ENCODE results near the gene TECTA. TPM values are rescaled to one million over a fixed set of nuclear protein-coding genes. Genes with fewer than 3 reads are reported as not detected.

The TECTA gene
- polyA plus RNA-seq, 2 of the 4 experiments (the other 2 are of a cell fraction), result 0.05 to 0.14 TPM

GRCh38 chr11:121071846-121072450 lies 29.1 kb upstream of the TECTA start:
- H3K9me3 ChIP-seq, result no peaks in the 10 kb centered on the region
- ChIA-PET POLR2A (no interaction called here), CTCF (no interaction called here)
- ATAC-seq (no peak), FAIRE-seq (no peak), DNase-seq (ENCODE audit: low read depth in 1 of 2, low spot score in 1 of 2) (no peak)
- no peak overlapping the region for H3K4me2 ChIP-seq
- WGBS (ENCODE audit: missing lambda C conversion rate), result 79% methylated on average over 4 of the region's 5 CpGs
- H3K4me1 ChIP-seq, result peaks cover 11% of the 10 kb centered on the region
- no peak overlapping the region for H3K27ac ChIP-seq
- TF ChIP-seq HEYL (CRISPR knock-in tag; IDR thresholded peaks at IDR 0.05) (no peak), HES2 (IDR thresholded peaks at IDR 0.05) (no peak), HOXA7 (CRISPR knock-in tag; IDR thresholded peaks at IDR 0.05) (no peak), EHMT2 (IDR thresholded peaks at IDR 0.05; ENCODE audit: low read depth) (no peak), ZC3H11A (IDR thresholded peaks at IDR 0.05) (no peak), REST (IDR thresholded peaks at IDR 0.05) (no peak), USF2 (IDR thresholded peaks at IDR 0.05) (no peak), JUN (IDR thresholded peaks at IDR 0.05) (no peak), CTCF (IDR thresholded peaks at IDR 0.05) (no peak), HDAC2 (IDR thresholded peaks at IDR 0.05) (no peak), KDM1A (IDR thresholded peaks at IDR 0.05; ENCODE audit: low read depth) (no peak), FOSB (CRISPR knock-in tag; IDR thresholded peaks at IDR 0.05) (no peak), PBX3 (IDR thresholded peaks at IDR 0.05) (no peak)
- no peak overlapping the region for H3K4me3 ChIP-seq

GRCh38 chr11:121081321-121081720 lies 19.7 kb upstream of the TECTA start:
- no peak for DNase-seq (ENCODE audit: low read depth in 1 of 2, low spot score in 1 of 2)
- Histone ChIP-seq H3K4me2 (no peak overlapping the region), H3K9me3 (no peaks in the 10 kb centered on the region), H3K27ac (no peak overlapping the region), H3K4me1 (no peaks in the 10 kb centered on the region), H3K4me3 (no peak overlapping the region)
- ChIA-PET POLR2A (no interaction called here), CTCF (no interaction called here)
- TF ChIP-seq GATA3 (IDR thresholded peaks at IDR 0.05; ENCODE audit: borderline replicate concordance), result no peak
- peak; percentile 96 for TF ChIP-seq MAFK (IDR thresholded peaks at IDR 0.05; ENCODE audit: partially characterized antibody)
- no peak for ATAC-seq
- FAIRE-seq, result no peak
- WGBS (ENCODE audit: missing lambda C conversion rate), result 93% methylated on average over 3 of the region's 3 CpGs

- POLR2A ChIA-PET, result no interaction called here
- FAIRE-seq, result no peak
- Histone ChIP-seq H3K27ac (no peak overlapping the region), H3K4me1 (no peaks in the 10 kb centered on the region), H3K9me3 (no peaks in the 10 kb centered on the region), H3K4me2 (no peak overlapping the region), H3K4me3 (no peak overlapping the region)
- WGBS (ENCODE audit: missing lambda C conversion rate), result 77% methylated on average over 1 of the region's 1 CpG
- ATAC-seq, result no peak
- CTCF ChIA-PET, result no interaction called here
- DNase-seq (ENCODE audit: low read depth in 1 of 2, low spot score in 1 of 2), result no peak
- TF ChIP-seq FOSB (CRISPR knock-in tag; IDR thresholded peaks at IDR 0.05) (no peak), MAFK (IDR thresholded peaks at IDR 0.05; ENCODE audit: partially characterized antibody) (no peak), POLR2AphosphoS2 (conservative IDR thresholded peaks at IDR 0.05; ENCODE audit: low read length) (no peak), HOXB5 (CRISPR knock-in tag; IDR thresholded peaks at IDR 0.05) (no peak), HDAC2 (IDR thresholded peaks at IDR 0.05) (no peak), EHMT2 (IDR thresholded peaks at IDR 0.05; ENCODE audit: low read depth) (no peak), ZNF302 (CRISPR knock-in tag; IDR thresholded peaks at IDR 0.05) (no peak), BCL3 (IDR thresholded peaks at IDR 0.05) (no peak), RCOR1 (IDR thresholded peaks at IDR 0.05; ENCODE audit: low read depth, low read length) (no peak), ZC3H11A (IDR thresholded peaks at IDR 0.05) (no peak), CEBPB (IDR thresholded peaks at IDR 0.05) (no peak), HOXB13 (CRISPR knock-in tag; IDR thresholded peaks at IDR 0.05; ENCODE audit: low read depth) (no peak), CBX8 (IDR thresholded peaks at IDR 0.05) (no peak), SREBF2 (IDR thresholded peaks at IDR 0.05) (no peak), POLR2A (IDR thresholded peaks at IDR 0.05; ENCODE audit: low read length) (no peak)
These were observed 18.8 kb upstream of the TECTA start for GRCh38 chr11:121082219-121082618.
